Measurements from ENCODE around the gene GOLGA6L7.
"Not testable (repeated sequence)": the region's sequence is repeated elsewhere in the genome, so short reads cannot be mapped to it uniquely, and the experiment has no call there.

GOLGA6L7 gene

GRCh38 chr15:28848521-28848920, at the start of gene GOLGA6L7:
GOLGA6L7 (minus strand) TSS chr15:28848644; CDS start chr15:28848549, 95 bp downstream.
- not testable (repeated sequence) for DNase-seq

GRCh38 chr15:28897861-28898585, 49.6 kb upstream of the GOLGA6L7 start:
- DNase-seq, result no peak

GRCh38 chr15:28896951-28897350, 48.5 kb upstream of the GOLGA6L7 start:
- DNase-seq, result no peak

GRCh38 chr15:28895566-28895965, 47.1 kb upstream of the GOLGA6L7 start:
- no peak for DNase-seq

- DNase-seq, result no peak
These were observed 46.7 kb upstream of the GOLGA6L7 start for GRCh38 chr15:28895146-28895545.

- DNase-seq, result no peak
These were observed 46.2 kb upstream of the GOLGA6L7 start for GRCh38 chr15:28894631-28895030.

GRCh38 chr15:28892789-28893610, 44.6 kb upstream of the GOLGA6L7 start:
- DNase-seq, result no peak

- DNase-seq, result no peak
These were observed 43.1 kb upstream of the GOLGA6L7 start for GRCh38 chr15:28891588-28891987.

- DNase-seq, result no peak
These were observed 42.5 kb upstream of the GOLGA6L7 start for GRCh38 chr15:28890711-28891495.

- not testable (repeated sequence) for DNase-seq
These were observed 41.8 kb upstream of the GOLGA6L7 start for GRCh38 chr15:28890291-28890690.

- not testable (repeated sequence) for DNase-seq
These were observed 41.4 kb upstream of the GOLGA6L7 start for GRCh38 chr15:28889871-28890270.

GRCh38 chr15:28889346-28889745, 40.9 kb upstream of the GOLGA6L7 start:
- no peak for DNase-seq

- DNase-seq, result no peak
These were observed 40.5 kb upstream of the GOLGA6L7 start for GRCh38 chr15:28888900-28889299.

- DNase-seq, result no peak
These were observed 40.0 kb upstream of the GOLGA6L7 start for GRCh38 chr15:28888302-28888894.

GRCh38 chr15:28887339-28888174, 39.1 kb upstream of the GOLGA6L7 start:
- no peak for DNase-seq

- DNase-seq, result no peak
These were observed 38.2 kb upstream of the GOLGA6L7 start for GRCh38 chr15:28886431-28887338.

GRCh38 chr15:28885630-28886430, 37.4 kb upstream of the GOLGA6L7 start, which contains the start of gene APBA2:
APBA2 (plus strand) TSS chr15:28885974; CDS start chr15:29053885, 167,911 bp downstream.
- DNase-seq, result no peak

GRCh38 chr15:28885128-28885629, 36.7 kb upstream of the GOLGA6L7 start:
- DNase-seq, result no peak

GRCh38 chr15:28884151-28884940, 35.9 kb upstream of the GOLGA6L7 start:
- DNase-seq, result no peak
